ENCODE data around the gene SPAG8.

SPAG8 gene

GRCh38 chr9:35808433-35808832 is 3.6 kb downstream of the SPAG8 start:
- no peak for DNase-seq

GRCh38 chr9:35806101-35806500 is 6.0 kb downstream of the SPAG8 start:
- DNase-seq: no peak

DNA sequence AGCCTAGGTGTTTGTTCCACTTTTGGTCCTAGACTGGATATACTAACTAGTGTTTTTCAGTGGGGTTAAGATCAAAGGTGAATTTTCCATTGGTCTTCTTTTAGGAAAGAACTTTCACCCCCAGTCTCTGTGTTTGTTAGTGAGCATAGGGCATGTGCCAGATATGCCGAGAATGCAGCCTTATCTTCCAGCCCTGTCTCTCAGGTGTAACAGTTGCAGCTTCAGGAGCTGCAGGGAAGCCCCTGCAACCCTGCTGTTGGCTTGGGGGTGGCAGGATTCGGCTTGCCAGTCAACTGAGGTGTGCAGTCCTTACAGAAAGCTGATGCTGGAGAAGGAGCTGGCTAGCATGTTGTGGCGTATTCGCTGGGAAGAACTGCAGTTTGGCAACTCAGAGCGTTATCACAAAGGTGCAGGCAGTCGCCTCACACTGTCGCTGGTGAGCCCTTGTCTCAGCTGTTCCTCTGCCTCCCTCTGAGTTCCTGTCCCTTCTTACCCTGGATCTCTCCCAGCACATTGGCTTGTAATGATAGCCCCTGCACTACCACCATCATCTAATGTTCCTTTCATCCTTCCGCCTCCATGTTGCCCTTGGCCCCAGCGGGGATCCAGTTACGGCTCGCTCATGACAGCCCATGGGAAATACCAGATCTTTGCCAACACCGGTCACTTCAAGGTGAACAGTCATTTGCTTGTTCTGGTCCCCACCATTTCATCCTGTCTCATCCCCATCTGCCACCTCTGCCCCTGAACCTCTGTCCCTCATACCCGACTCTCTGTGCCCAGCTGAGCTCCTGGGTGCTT is 10.5 kb downstream of the SPAG8 start:
- no peak for DNase-seq

DNA sequence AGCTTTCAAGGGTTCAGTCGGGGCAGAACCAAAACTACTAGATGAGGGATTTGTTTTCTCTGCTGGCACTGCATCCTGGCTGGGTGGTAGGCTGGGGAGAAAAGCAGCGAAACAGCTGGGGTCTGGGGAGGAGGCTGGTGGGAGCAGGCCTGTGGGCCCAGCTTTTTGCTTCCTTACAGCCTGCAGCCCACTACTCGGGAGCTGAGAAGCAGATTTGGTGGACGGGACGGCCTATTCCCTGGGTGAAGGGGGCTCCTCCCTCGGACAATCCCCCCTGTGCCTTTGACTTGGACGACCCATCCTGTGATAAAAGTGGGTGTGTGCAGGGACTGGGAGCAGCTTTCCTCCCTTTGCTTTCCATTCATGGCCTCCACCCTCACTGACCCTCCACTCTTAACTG is 11.5 kb downstream of the SPAG8 start:
- DNase-seq: no peak

- DNase-seq: no peak
Observed at GRCh38 chr9:35798658-35799374, 13.2 kb downstream of the SPAG8 start.

GRCh38 chr9:35797311-35798109 is 14.6 kb downstream of the SPAG8 start:
- DNase-seq: no peak

DNA sequence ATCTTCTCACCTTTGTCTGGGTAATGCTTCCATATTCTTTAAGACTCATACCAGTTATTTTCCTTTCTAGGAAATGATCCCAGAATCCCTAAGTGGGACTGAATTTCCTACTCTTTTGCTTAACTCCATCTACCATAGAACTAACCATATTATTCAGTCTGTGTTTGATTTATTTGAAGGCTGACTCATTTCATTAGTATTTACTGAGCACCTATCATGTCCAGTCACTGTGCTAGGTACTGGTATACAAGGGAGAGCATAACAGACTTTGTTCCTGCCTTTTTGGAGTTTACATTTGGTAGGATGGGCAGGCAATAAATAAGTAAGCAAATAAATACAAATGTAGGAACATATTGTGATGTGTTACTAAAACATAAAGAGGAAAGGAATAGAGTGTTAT is 16.4 kb downstream of the SPAG8 start:
- no peak for DNase-seq

- DNase-seq: no peak
Observed at GRCh38 chr9:35793461-35793860, 18.6 kb downstream of the SPAG8 start.

DNA sequence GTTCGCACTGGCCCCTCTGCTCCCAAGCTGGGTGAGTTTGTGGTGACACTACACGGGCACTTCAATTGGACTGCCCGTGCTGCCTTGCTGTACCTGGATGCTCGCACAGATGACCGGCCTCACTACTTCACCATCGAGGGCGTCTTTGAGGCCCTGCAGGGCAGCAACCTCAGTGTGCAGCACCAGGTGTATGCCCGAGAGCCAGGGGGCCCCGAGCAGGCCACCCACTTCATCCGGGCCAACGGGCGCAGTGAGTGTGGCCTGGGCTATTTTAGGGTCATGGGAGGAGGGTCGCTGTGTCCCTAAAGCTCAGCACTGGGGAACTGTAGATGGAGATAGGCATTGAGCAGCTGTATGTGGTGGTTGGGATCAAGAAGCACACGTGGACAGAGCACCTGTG is 19.2 kb downstream of the SPAG8 start:
- DNase-seq: no peak

DNA sequence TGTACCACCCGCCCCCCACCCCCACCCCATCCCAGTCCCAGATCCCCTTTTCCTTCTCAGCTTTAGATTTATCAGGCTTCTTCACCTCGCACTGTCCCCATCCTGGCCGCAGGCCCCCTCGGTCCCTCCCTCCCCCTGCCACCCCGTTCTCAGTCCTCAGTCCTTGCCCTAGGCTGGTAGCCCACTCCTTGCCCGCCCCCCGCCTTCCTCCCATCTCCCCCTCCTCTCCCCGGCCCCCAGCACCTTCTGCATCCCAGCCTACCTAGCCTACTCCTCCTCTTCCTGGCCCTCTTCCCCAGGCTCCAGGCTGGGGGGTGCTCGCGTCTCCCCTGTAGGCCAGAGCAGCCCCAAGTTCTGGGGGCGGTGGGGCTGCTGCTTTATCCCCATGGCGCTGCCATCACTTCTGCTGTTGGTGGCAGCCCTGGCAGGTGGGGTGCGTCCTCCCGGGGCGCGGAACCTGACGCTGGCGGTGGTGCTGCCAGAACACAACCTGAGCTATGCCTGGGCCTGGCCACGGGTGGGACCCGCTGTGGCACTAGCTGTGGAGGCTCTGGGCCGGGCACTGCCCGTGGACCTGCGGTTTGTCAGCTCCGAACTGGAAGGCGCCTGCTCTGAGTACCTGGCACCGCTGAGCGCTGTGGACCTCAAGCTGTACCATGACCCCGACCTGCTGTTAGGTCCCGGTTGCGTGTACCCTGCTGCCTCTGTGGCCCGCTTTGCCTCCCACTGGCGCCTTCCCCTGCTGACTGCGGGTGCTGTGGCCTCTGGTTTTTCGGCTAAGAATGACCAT is 19.8 kb downstream of the SPAG8 start:
- DNase-seq: no peak

GRCh38 chr9:35791297-35791921 is 20.7 kb downstream of the SPAG8 start, which contains the start of gene NPR2:
Gene NPR2 (plus strand): TSS chr9:35791591. CDS start chr9:35792409, 818 bp downstream.
- no peak for DNase-seq

DNA sequence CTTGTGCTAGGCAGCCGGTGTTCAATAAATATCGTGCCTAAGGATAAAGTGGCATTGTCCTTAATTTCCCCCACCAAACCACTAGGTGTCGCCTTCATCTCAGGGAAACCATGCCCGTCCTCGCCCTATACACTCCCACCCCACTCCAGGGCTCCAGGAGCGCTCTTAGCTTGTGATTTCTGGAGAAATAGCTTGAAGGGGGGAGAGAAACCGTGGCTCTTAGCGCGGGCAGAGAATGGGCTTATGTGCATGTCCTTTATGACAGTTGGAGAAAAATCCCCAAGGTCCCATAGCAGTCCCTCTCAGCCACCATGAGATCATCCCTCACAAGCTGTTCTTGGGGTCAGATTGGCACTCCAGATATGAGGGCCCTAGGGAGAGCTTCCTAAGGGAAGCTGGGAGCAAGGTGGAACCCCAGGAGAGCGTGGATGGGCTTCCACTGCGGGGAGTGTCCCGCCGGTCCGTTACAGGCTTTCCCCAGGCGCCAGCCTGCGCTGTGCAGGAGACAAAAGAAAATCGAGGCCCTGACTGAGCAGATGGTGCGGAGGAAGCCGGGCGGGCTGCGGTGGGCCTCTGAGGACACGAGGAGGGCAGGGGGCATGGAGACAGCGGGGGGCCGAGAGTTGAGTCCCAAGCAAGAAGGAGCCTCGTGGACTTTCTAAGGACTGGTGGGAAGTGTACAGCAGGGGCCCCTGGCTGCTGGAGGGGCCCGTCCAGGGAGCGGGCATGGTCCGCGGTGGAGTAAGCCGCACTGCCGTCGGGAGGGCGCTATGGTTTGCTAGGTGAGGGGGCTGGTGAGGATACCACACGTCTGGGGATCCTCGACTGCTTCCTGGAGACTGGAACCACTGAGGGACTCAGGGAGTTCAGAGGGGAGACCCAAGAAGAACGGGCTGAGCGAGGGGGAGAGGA is 21.4 kb downstream of the SPAG8 start:
- peak; percentile 43 for DNase-seq

DNA sequence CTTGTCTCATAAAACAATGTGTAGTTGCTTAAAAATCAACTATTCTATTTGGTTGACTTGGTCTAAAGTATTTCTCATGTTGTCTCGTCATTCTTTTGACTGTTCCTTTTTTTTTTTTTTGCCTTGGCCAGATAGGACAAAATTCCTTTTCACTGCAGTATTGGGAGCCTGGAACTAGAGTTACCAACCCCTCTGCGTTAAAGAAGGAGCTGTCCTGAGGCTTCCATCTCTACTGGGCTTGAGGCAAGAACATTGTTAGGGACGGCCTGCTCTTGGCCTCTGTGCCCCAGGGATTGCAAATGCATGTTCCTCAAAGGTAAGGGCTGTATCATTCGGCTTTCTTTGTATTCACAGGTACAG is 22.1 kb downstream of the SPAG8 start:
- no peak for DNase-seq

DNA sequence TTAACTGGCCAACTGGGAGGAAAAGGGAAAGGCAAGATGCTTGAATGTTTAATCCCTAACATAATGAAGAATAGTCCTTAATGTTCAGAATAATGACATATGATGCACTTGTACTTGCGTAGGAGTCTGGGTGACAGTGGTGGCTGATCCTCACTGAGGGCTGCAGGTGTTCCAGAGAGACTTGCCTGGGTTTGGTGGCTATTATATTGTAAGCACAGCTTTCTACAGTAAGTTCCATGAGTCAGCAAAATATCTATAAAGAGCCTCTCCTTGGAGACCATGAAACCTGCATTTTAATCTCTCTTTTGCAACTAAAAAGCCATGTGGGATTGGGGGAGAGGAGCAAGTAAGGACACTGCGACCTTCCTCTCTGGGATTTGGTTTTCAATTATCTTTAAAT is 22.5 kb downstream of the SPAG8 start:
- no peak for DNase-seq

DNA sequence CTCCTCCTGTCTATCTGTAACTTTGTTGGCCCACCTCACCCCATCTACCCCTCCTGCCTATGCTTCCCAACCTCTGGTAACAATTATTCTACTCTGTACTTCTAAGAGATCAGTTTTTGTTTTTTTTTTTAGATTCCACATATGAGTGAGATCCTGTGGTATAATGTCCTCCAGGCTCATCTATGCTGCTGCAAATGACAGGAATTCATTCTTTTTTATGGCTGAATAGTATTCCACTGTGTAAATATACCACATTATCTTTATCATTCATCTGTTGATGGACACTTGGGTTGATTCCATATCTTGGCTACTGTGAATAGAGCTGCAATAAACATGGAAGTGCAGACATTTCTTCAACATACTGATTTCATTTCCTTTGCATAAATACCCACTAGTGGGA is 28.6 kb downstream of the SPAG8 start:
- DNase-seq: no peak

DNA sequence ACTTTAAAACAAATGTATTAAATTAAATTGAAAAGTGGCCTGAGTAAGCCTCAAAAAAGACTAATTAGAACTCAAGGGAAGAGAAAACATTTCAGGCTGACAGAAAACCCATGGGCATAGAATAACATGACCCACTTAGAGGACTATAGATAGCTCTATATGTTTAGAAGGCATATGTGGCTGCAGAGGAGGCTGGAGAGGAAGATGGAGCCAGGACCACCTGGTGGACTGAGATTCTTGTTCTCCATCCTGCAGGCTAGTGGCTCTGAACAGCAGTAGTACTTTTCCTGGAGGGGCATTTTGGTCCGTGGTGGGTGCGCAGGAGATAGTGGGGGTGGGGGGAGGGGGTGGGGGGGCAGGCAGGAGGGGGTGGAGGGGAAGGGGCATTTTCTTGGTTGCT is 31.0 kb downstream of the SPAG8 start:
- no peak for DNase-seq

GRCh38 chr9:35778496-35778895 is 33.6 kb downstream of the SPAG8 start:
- no peak for DNase-seq

DNA sequence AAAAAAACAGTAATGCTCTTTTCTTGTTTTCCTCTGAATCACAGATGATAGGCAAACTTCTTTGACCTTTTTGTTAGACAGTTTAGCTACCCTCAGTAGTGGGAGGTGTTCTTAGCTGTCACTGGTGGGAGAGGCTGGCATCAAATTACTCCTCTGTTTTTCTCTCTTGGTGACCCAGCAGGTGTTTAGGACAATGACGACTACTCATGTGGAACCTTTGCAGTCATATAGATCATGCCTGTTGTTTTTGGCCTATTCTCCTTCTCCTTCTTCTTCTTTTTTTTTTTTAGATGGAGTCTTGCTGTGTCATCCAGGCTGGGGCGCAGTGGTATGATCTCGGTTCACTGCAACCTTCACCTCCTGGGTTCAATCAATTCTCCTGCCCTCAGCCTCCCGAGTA is 36.0 kb downstream of the SPAG8 start:
- DNase-seq: no peak

DNA sequence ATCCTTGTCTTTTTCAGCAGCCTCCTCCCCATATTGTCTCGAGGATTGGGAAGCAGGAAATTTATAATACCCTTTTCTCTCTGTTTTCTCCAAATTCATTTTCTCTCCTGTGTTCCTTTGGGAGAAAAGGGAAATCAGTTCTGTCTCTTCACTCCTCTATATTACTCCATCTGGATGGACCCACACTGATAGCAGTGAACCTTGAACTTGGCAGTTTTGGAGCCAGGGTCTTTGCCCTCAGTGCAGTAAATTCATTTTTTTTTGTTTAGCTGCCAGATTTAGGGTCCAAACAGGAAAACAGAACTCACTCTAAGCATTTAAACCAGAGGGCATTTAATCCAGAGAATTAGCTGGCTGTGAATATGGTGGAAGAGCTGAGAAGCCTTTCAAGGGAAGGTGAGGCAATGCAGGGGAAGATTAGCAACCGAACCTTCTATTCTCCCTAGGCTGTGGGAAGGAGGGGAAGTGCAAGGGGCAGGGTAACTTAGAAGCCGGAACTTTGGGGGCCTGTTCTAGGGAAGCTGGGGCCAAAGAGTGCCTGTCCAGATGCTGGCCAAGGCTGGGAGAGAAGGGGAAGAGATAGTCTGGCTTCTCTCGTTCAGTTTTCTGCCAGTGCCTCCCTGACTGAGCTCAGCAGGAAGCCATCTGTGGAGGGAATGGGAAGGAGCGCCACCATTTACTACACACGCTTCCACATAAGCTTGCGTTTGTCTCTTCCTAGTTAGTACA is 37.0 kb downstream of the SPAG8 start:
- peak; percentile 43 for DNase-seq

GRCh38 chr9:35771943-35772342 is 40.1 kb downstream of the SPAG8 start:
- no peak for DNase-seq

- DNase-seq: no peak
Observed at GRCh38 chr9:35771534-35771933, 40.5 kb downstream of the SPAG8 start.
